Measurements from ENCODE around the gene MPO. TPM values are rescaled to one million over a fixed set of nuclear protein-coding genes. Genes with fewer than 3 reads are reported as not detected.

The MPO gene
- total RNA-seq, 1 experiment from 2014 or later, result not detected

- peaks cover 2% of the 10 kb centered on the region; the same call in 1 of the 2 replicates for H3K36me3 ChIP-seq (replicated peaks; ENCODE audit: control insufficient read depth, insufficient read depth, low read length)
- no peaks in the 10 kb centered on the region for H3K27me3 ChIP-seq (ENCODE audit: control insufficient read depth, insufficient read depth, low read length)
- no peak overlapping the region for H3K4me3 ChIP-seq (ENCODE audit: insufficient read depth, low read depth, low read length)
- DNase-seq, result peak; percentile 11
These were observed 33.9 kb upstream of the MPO start for GRCh38 chr17:58314706-58315015.

DNA sequence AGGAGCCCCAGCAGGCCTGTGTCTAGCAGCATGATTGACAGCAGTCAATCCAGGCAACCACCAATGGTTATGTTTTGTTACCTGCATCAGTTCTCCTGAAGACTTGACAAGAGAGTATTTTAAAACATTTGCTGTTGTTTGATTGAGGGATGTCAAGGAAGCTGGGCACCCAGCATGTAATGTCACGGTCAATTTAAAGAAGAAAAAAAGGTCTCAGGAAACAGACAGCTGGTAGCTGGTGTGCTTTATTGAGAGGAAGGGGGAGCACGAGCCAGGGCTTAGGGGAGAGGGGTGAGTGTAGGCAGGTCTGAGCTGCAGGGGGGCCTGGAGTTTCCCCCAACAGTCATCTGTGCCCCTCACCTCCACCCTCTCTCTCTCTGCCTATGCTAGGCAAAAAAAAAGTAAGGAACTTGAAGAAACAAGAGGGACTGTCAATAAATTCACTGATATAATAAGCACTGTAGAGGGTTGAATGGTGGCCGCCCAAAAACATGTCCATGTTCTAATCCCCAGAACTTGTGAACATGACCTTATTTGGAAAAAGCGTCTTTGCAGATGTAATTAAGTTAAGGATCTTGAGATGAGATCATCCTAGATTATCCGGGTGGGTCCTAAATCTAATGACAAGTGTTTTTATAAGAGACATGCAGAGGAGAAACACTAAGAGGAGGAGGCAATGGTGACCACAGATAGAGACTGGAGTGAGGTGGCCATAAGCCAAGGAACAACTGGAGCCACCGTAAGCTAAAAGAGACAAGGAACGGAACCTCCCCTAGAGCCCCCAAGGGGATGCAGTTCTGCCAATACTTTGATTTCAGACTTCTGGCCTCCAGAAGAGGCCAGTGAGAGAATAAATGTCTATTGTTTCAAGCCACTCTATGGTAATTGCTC lies 33.3 kb upstream of the MPO start:
- H3K4me3 ChIP-seq (ENCODE audit: insufficient read depth, low read depth, low read length), result no peak overlapping the region
- no peaks in the 10 kb centered on the region for H3K27me3 ChIP-seq (ENCODE audit: control insufficient read depth, insufficient read depth, low read length)
- peaks cover 2% of the 10 kb centered on the region; the same call in 1 of the 2 replicates for H3K36me3 ChIP-seq (replicated peaks; ENCODE audit: control insufficient read depth, insufficient read depth, low read length)
- DNase-seq, result peak; percentile 27

GRCh38 chr17:58312829-58313228 lies 32.1 kb upstream of the MPO start:
- DNase-seq, result peak; percentile 28
- Histone ChIP-seq H3K4me3 (ENCODE audit: insufficient read depth, low read depth, low read length) (no peak overlapping the region), H3K36me3 (replicated peaks; ENCODE audit: control insufficient read depth, insufficient read depth, low read length) (peaks cover 2% of the 10 kb centered on the region; the same call in 1 of the 2 replicates), H3K27me3 (ENCODE audit: control insufficient read depth, insufficient read depth, low read length) (no peaks in the 10 kb centered on the region)

DNA sequence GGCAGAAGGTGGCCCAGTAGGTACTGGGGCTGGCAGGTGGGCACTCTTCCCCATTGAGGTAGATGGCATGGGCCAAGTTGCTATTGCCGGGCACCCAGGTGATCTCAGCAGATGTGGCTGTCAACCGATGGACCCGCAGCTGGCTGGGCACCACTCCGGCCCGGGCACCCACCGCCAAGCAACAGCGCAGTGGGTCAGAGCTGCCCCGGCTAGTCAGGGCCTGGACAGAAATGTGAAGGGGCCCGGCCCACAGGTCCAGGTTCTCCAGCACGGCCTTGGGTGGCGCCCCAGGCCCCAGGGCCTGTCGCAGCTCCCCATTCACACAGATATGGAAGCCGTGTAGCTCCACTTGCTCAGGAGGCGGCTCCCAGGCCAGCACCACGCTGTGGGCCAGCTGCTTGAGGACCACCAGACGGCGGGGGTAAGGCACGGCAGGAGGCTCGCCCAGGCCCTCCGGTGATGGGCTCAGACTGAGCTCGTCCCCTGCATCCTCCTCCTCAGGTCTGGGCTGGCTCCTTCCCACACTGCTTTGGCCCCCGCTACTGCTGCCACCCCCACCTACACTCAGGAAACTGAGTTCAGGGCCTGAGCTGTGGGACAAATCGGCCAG lies 31.4 kb upstream of the MPO start:
- peaks cover 2% of the 10 kb centered on the region for H3K36me3 ChIP-seq (replicated peaks; ENCODE audit: control insufficient read depth, insufficient read depth, low read length)
- DNase-seq, result peak; percentile 53
- H3K4me3 ChIP-seq (ENCODE audit: insufficient read depth, low read depth, low read length), result no peak overlapping the region
- no peaks in the 10 kb centered on the region for H3K27me3 ChIP-seq (ENCODE audit: control insufficient read depth, insufficient read depth, low read length)

DNA sequence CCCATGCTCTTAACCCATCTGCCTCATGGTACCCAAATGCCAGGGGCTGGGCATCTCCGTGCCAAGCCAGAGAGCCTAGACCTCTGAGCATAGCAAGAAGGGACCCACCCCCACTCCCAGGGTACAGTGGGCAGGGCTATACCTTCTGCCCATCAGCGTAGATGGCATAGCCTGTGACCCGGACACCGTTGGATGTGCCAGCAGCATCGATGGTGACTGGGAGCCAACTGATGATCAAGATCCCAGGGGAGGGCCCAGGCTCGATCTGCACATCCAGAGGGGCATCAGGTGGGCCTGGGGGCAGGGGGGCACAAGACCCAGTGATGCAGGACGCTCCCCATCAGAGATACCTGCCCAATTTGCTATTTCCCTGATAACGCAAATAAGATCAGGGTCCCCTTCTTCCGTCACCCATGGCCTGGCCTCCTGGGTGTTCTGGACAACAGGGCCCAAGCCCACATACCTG lies 30.7 kb upstream of the MPO start:
- DNase-seq, result peak; percentile 20
- no peak overlapping the region for H3K4me3 ChIP-seq (ENCODE audit: insufficient read depth, low read depth, low read length)
- peaks cover 2% of the 10 kb centered on the region for H3K36me3 ChIP-seq (replicated peaks; ENCODE audit: control insufficient read depth, insufficient read depth, low read length)
- no peaks in the 10 kb centered on the region for H3K27me3 ChIP-seq (ENCODE audit: control insufficient read depth, insufficient read depth, low read length)

- peak; percentile 45 for DNase-seq
- no peak overlapping the region for H3K4me3 ChIP-seq (ENCODE audit: insufficient read depth, low read depth, low read length)
- no peaks in the 10 kb centered on the region; the same call in none of the 2 replicates for H3K36me3 ChIP-seq (replicated peaks; ENCODE audit: control insufficient read depth, insufficient read depth, low read length)
- H3K27me3 ChIP-seq (ENCODE audit: control insufficient read depth, insufficient read depth, low read length), result no peaks in the 10 kb centered on the region
These were observed 30.0 kb upstream of the MPO start for GRCh38 chr17:58310511-58311428.

DNA sequence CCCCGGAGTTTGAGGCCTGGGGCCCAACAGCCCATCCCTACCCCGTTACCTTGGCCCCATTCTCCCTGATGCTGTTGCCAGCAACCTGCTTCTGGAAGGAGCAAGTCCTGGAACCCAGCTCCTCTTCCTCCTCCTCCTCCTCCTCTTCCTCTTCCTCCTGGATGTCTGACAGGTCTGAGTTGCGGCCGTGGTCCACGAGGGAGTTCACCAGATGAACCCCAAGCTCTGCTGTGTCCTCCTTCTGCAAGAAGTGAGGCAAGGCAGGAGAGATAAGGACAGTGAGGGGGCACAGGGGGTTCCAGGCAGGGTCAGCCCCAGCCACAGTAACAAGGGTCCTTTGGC lies 29.2 kb upstream of the MPO start:
- Histone ChIP-seq H3K27me3 (ENCODE audit: control insufficient read depth, insufficient read depth, low read length) (no peaks in the 10 kb centered on the region), H3K36me3 (replicated peaks; ENCODE audit: control insufficient read depth, insufficient read depth, low read length) (no peaks in the 10 kb centered on the region; the same call in none of the 2 replicates), H3K4me3 (ENCODE audit: insufficient read depth, low read depth, low read length) (no peak overlapping the region)
- DNase-seq, result no peak

- DNase-seq, result peak; percentile 39
These were observed 28.5 kb upstream of the MPO start for GRCh38 chr17:58308985-58309917.

GRCh38 chr17:58308173-58308984 lies 27.6 kb upstream of the MPO start:
- no peaks in the 10 kb centered on the region; the same call in none of the 2 replicates for H3K36me3 ChIP-seq (replicated peaks; ENCODE audit: control insufficient read depth, insufficient read depth, low read length)
- peak; percentile 95 for DNase-seq
- no peak overlapping the region for H3K4me3 ChIP-seq (ENCODE audit: insufficient read depth, low read depth, low read length)
- no peaks in the 10 kb centered on the region for H3K27me3 ChIP-seq (ENCODE audit: control insufficient read depth, insufficient read depth, low read length)

More at GRCh38 chr17:58308985-58309917, 28.5 kb upstream of the MPO start:
- Histone ChIP-seq H3K36me3 (replicated peaks; ENCODE audit: control insufficient read depth, insufficient read depth, low read length) (no peaks in the 10 kb centered on the region; the same call in none of the 2 replicates), H3K27me3 (ENCODE audit: control insufficient read depth, insufficient read depth, low read length) (no peaks in the 10 kb centered on the region), H3K4me3 (ENCODE audit: insufficient read depth, low read depth, low read length) (no peak overlapping the region)

DNA sequence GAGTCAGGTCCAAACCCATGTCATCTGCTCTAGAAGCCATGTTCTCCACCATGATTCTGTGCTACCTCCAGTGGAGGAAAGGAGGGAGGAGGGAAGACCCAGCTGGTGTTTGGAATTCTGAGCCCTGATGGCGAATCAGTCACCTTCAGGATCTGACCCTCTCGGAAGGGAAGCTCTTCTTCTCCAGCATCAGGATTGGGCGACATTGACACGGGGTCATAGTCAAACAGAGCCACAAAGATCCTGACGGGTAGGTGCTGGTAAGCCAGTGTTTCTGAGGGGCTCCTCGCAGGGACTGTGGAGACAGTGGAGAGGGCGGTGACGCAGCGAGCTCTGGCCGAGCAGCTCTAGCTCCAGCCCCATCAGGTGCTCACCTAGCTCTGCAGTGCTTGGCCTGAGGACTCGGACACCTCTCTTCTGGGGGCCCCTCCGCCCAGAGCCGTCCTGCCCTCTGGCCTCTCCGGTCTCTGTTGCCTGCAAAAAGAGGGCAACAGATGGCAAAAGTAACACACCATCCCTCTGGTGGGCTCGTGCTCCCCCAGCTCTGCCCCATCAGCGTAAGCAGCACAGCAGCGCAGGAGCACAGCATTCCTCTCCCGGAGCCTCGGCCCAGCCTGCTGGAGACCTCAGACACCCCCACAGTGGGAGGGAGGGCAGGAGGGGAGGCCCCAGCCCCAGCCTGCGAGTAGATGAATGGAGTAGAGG lies 26.9 kb upstream of the MPO start:
- no peak overlapping the region for H3K4me3 ChIP-seq (ENCODE audit: insufficient read depth, low read depth, low read length)

GRCh38 chr17:58306131-58306951 lies 25.6 kb upstream of the MPO start:
- H3K4me3 ChIP-seq (ENCODE audit: insufficient read depth, low read depth, low read length), result no peak overlapping the region
- no peaks in the 10 kb centered on the region for H3K27me3 ChIP-seq (ENCODE audit: control insufficient read depth, insufficient read depth, low read length)
- no peak for DNase-seq
- H3K36me3 ChIP-seq (replicated peaks; ENCODE audit: control insufficient read depth, insufficient read depth, low read length), result no peaks in the 10 kb centered on the region; the same call in none of the 2 replicates

More for the DNA sequence above, 26.9 kb upstream of the MPO start:
- no peaks in the 10 kb centered on the region for H3K27me3 ChIP-seq (ENCODE audit: control insufficient read depth, insufficient read depth, low read length)
- no peaks in the 10 kb centered on the region; the same call in none of the 2 replicates for H3K36me3 ChIP-seq (replicated peaks; ENCODE audit: control insufficient read depth, insufficient read depth, low read length)
- DNase-seq, result no peak

DNA sequence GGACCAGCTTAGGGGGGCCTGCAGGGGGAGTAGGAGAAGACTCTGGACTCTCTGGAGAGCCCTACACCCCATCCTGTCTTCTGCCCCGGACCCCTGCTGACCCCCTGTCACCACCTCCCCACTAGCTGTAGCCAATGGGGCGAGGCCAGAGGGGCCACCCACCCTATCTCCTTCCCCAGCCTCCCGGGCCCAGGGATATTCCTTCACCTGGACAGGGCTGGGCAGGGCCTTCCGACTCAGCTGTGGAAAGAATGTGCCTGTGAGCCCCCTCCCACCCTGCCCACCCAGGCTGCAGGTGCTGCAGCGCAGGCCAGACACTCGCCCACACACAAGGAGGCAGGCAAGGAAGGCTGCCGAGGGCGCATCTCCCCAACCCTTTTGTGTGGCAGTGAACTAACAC lies 24.9 kb upstream of the MPO start:
- H3K4me3 ChIP-seq (ENCODE audit: insufficient read depth, low read depth, low read length), result no peak overlapping the region
- no peaks in the 10 kb centered on the region for H3K27me3 ChIP-seq (ENCODE audit: control insufficient read depth, insufficient read depth, low read length)
- no peaks in the 10 kb centered on the region; the same call in 1 of the 2 replicates for H3K36me3 ChIP-seq (replicated peaks; ENCODE audit: control insufficient read depth, insufficient read depth, low read length)
- peak; percentile 55 for DNase-seq
